Hepatocyte (in vitro differentiated cells): ENCODE data around the gene TFDP2. TPM values are rescaled to one million over a fixed set of nuclear protein-coding genes. Genes with fewer than 3 reads are reported as not detected.

Experiments used
- DNase-seq: peaks from one replicate; pipeline ENCODE4 v3.0.0-alpha.2; 2016; ENCODE audit warnings: low spot score
- H2AFZ ChIP-seq: fragments of 200-600 bp; sonication (generic); 2 replicates; pipeline ENCODE4 v1.6.0; 2016; ENCODE audit warnings: antibody characterized with exemption, mild to moderate bottlenecking
- H3K27ac ChIP-seq: fragments of 200-600 bp; sonication (generic); 2 replicates; pipeline ENCODE4 v1.5.1; 2016; ENCODE audit warnings: mild to moderate bottlenecking
- H3K27me3 ChIP-seq: fragments of 200-600 bp; sonication (generic); 2 replicates; pipeline ENCODE4 v1.6.1; 2016
- H3K36me3 ChIP-seq: fragments of 200-600 bp; sonication (generic); replicated peaks from 2 replicates; pipeline ENCODE4 v1.5.1; 2016; ENCODE audit warnings: low read depth; ENCODE audit not compliant: insufficient read depth
- H3K4me1 ChIP-seq: fragments of 200-600 bp; sonication (generic); 2 replicates; pipeline ENCODE4 v1.5.1; 2016; ENCODE audit warnings: mild to moderate bottlenecking, moderate library complexity; ENCODE audit not compliant: insufficient read depth
- H3K4me2 ChIP-seq: fragments of 200-600 bp; sonication (generic); 2 replicates; pipeline ENCODE4 v1.6.0; 2016
- H3K4me3 ChIP-seq: fragments of 200-600 bp; sonication (generic); 2 replicates; pipeline ENCODE4 v1.5.1; 2016; ENCODE audit warnings: mild to moderate bottlenecking
- H3K79me2 ChIP-seq: fragments of 200-600 bp; sonication (generic); 2 replicates; pipeline ENCODE4 v1.6.0; 2017; ENCODE audit warnings: mild to moderate bottlenecking
- H3K9me2 ChIP-seq: fragments of 200-600 bp; sonication (generic); replicated peaks from 2 replicates; pipeline ENCODE4 v1.6.0; 2017; ENCODE audit warnings: mild to moderate bottlenecking; ENCODE audit not compliant: insufficient read depth
- H3K9me3 ChIP-seq: fragments of 200-600 bp; sonication (generic); 2 replicates; pipeline ENCODE4 v1.5.1; 2016; ENCODE audit warnings: low read depth, mild to moderate bottlenecking
- H4K20me1 ChIP-seq: fragments of 200-600 bp; sonication (generic); 2 replicates; pipeline ENCODE4 v1.6.0; 2016; ENCODE audit warnings: mild to moderate bottlenecking; ENCODE audit not compliant: insufficient read depth, poor library complexity, severe bottlenecking
- CTCF ChIP-seq: fragments of 200-600 bp; sonication (generic); IDR thresholded peaks from 2 replicates; pipeline ENCODE4 v1.5.1; 2016; ENCODE audit warnings: antibody characterized with exemption, mild to moderate bottlenecking; ENCODE audit not compliant: poor library complexity
- EZH2 ChIP-seq: fragments of 200-600 bp; sonication (generic); IDR thresholded peaks from 2 replicates; pipeline ENCODE4 v1.6.1; 2016; ENCODE audit warnings: antibody characterized with exemption, mild to moderate bottlenecking, borderline replicate concordance
- EZH2phosphoT487 ChIP-seq: fragments of 200-600 bp; sonication (generic); IDR thresholded peaks from one replicate; pipeline ENCODE4 v1.6.1; 2018; ENCODE audit warnings: antibody characterized with exemption, mild to moderate bottlenecking, low read depth, moderate library complexity; ENCODE audit not compliant: unreplicated experiment, severe bottlenecking
- WGBS: methylation state at CpG from one replicate; pipeline ENCODE4 v1.1.6; 2016; ENCODE audit warnings: low lambda C conversion rate; ENCODE audit errors: missing lambda C conversion rate; 5-methylcytosine and 5-hydroxymethylcytosine counted together
- polyA plus RNA-seq: library from polyadenylated mRNA; unstranded; fragments of >200 nt; fragmentation: Nextera tagmentation; extraction: Ambion mirVana; gene quantifications from 2 replicates; pipeline ENCODE4 v1.2.1, GENCODE V29; 2016
- total RNA-seq: library from RNA; depleted of rRNA; stranded (reverse); fragments of >200 nt; gene quantifications from 2 replicates; pipeline ENCODE4 v1.2.3, GENCODE V29; 2014

TFDP2 gene
- total and polyA plus RNA-seq, 2 experiments from 2014 or later: 57.6 to 61.6 TPM

GRCh38 chr3:141994856-141995255 lies 154.5 kb downstream of the TFDP2 start:
- Histone ChIP-seq H3K4me1 (no peaks in the 10 kb centered on the region), H3K36me3 (no peaks in the 10 kb centered on the region), H2AFZ (no peak overlapping the region), H3K27me3 (no peaks in the 10 kb centered on the region), H3K4me2 (no peak overlapping the region), H3K79me2 (no peaks in the 10 kb centered on the region), H3K9me3 (no peaks in the 10 kb centered on the region), H3K4me3 (no peak overlapping the region), H4K20me1 (no peaks in the 10 kb centered on the region), H3K9me2 (no peaks in the 10 kb centered on the region), H3K27ac (no peak overlapping the region)
- no peak for TF ChIP-seq CTCF
- no peak for TF ChIP-seq EZH2phosphoT487
- no peak for TF ChIP-seq EZH2
- DNase-seq: no peak

GRCh38 chr3:141992512-141992911 lies 156.8 kb downstream of the TFDP2 start:
- TF ChIP-seq EZH2 (no peak), EZH2phosphoT487 (no peak), CTCF (no peak)
- no peaks in the 10 kb centered on the region for H3K79me2 ChIP-seq
- no peaks in the 10 kb centered on the region for H3K9me3 ChIP-seq
- no peaks in the 10 kb centered on the region for H4K20me1 ChIP-seq
- no peaks in the 10 kb centered on the region for H3K9me2 ChIP-seq
- no peaks in the 10 kb centered on the region for H3K4me1 ChIP-seq
- H3K4me3 ChIP-seq: no peak overlapping the region
- WGBS: 64% methylated on average over 2 of the region's 2 CpGs
- no peaks in the 10 kb centered on the region for H3K36me3 ChIP-seq
- H2AFZ ChIP-seq: no peak overlapping the region
- no peak overlapping the region for H3K27ac ChIP-seq
- DNase-seq: no peak
- no peaks in the 10 kb centered on the region for H3K27me3 ChIP-seq
- H3K4me2 ChIP-seq: no peak overlapping the region

GRCh38 chr3:141986548-141987107 lies 162.7 kb downstream of the TFDP2 start:
- Histone ChIP-seq H3K9me3 (no peaks in the 10 kb centered on the region), H3K4me1 (no peaks in the 10 kb centered on the region), H3K4me2 (no peak overlapping the region), H2AFZ (no peak overlapping the region), H3K27me3 (no peaks in the 10 kb centered on the region), H3K9me2 (no peaks in the 10 kb centered on the region), H3K4me3 (no peak overlapping the region), H3K36me3 (no peaks in the 10 kb centered on the region), H4K20me1 (no peaks in the 10 kb centered on the region), H3K79me2 (no peaks in the 10 kb centered on the region), H3K27ac (no peak overlapping the region)
- no peak for DNase-seq
- WGBS: 89% methylated on average over 2 of the region's 2 CpGs
- TF ChIP-seq CTCF: no peak
- no peak for TF ChIP-seq EZH2

- H3K4me3 ChIP-seq: no peak overlapping the region
- H3K4me2 ChIP-seq: no peak overlapping the region
- no peaks in the 10 kb centered on the region for H3K9me2 ChIP-seq
- no peaks in the 10 kb centered on the region for H4K20me1 ChIP-seq
- WGBS: 97% methylated on average over 3 of the region's 3 CpGs
- no peaks in the 10 kb centered on the region for H3K27me3 ChIP-seq
- no peak for DNase-seq
- H3K4me1 ChIP-seq: no peaks in the 10 kb centered on the region
- no peak overlapping the region for H2AFZ ChIP-seq
- TF ChIP-seq EZH2: no peak
- TF ChIP-seq EZH2phosphoT487: no peak
- TF ChIP-seq CTCF: no peak
- no peaks in the 10 kb centered on the region for H3K79me2 ChIP-seq
- H3K27ac ChIP-seq: no peak overlapping the region
- H3K9me3 ChIP-seq: no peaks in the 10 kb centered on the region
- H3K36me3 ChIP-seq: no peaks in the 10 kb centered on the region
Observed at GRCh38 chr3:141981084-141981483, 168.3 kb downstream of the TFDP2 start.
